ENCODE data around the gene RAB6A. TPM values are rescaled to one million over a fixed set of nuclear protein-coding genes. Genes with fewer than 3 reads are reported as not detected.

RAB6A gene
- total RNA-seq, 1 donor from 2014 or later: 185 TPM

- no peaks in the 10 kb centered on the region for H3K27me3 Mint-ChIP-seq (ENCODE audit: low read depth)
- no peak for TF ChIP-seq CTCF (IDR thresholded peaks at IDR 0.05)
- no peak for DNase-seq (ENCODE audit: low spot score)
- no peak overlapping the region for H3K4me3 Mint-ChIP-seq (ENCODE audit: unreplicated experiment)
- H3K36me3 Mint-ChIP-seq (ENCODE audit: low read depth): no peaks in the 10 kb centered on the region
- peak overlapping the region; percentile 39 for H3K27ac Mint-ChIP-seq (ENCODE audit: unreplicated experiment)
- H3K9me3 Mint-ChIP-seq (ENCODE audit: low read depth): no peaks in the 10 kb centered on the region
- peaks cover 5% of the 10 kb centered on the region for H3K4me1 Mint-ChIP-seq (ENCODE audit: low read depth)
Measured at GRCh38 chr11:73800276-73800806, 39.5 kb upstream of the RAB6A start.

DNA sequence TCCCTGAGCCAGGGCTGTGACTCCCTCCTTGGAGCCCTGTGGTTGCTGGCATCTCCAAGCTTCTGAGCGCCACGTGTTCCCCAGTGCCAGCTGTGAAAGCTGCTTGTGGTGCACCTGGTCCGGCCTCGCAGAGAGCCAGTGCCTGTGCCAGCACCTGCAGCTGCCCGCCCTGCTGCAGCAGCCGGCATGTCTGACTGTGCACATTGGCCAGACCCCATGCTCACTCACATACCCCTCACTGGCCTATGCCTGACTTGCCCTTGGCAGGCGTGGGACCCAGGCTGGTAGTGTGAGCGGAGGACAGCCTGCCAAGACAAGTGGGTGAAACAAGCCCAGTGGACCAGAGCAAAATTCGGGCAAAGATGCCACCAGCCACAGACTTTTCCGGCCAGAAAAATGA is 36.6 kb upstream of the RAB6A start:
- no peaks in the 10 kb centered on the region for H3K36me3 Mint-ChIP-seq (ENCODE audit: low read depth)
- no peak overlapping the region for H3K27ac Mint-ChIP-seq (ENCODE audit: unreplicated experiment)
- DNase-seq (ENCODE audit: low spot score): no peak
- no peaks in the 10 kb centered on the region for H3K27me3 Mint-ChIP-seq (ENCODE audit: low read depth)
- H3K9me3 Mint-ChIP-seq (ENCODE audit: low read depth): no peaks in the 10 kb centered on the region
- no peak for TF ChIP-seq CTCF (IDR thresholded peaks at IDR 0.05)
- H3K4me3 Mint-ChIP-seq (ENCODE audit: unreplicated experiment): no peak overlapping the region
- peaks cover 5% of the 10 kb centered on the region for H3K4me1 Mint-ChIP-seq (ENCODE audit: low read depth)

- Mint-ChIP-seq H3K4me1 (ENCODE audit: low read depth) (peaks cover 5% of the 10 kb centered on the region), H3K36me3 (ENCODE audit: low read depth) (no peaks in the 10 kb centered on the region), H3K27ac (ENCODE audit: unreplicated experiment) (no peak overlapping the region), H3K9me3 (ENCODE audit: low read depth) (no peaks in the 10 kb centered on the region), H3K4me3 (ENCODE audit: unreplicated experiment) (no peak overlapping the region), H3K27me3 (ENCODE audit: low read depth) (no peaks in the 10 kb centered on the region)
- no peak for TF ChIP-seq CTCF (IDR thresholded peaks at IDR 0.05)
- DNase-seq (ENCODE audit: low spot score): no peak
Measured at GRCh38 chr11:73795925-73796632, 35.2 kb upstream of the RAB6A start.

DNA sequence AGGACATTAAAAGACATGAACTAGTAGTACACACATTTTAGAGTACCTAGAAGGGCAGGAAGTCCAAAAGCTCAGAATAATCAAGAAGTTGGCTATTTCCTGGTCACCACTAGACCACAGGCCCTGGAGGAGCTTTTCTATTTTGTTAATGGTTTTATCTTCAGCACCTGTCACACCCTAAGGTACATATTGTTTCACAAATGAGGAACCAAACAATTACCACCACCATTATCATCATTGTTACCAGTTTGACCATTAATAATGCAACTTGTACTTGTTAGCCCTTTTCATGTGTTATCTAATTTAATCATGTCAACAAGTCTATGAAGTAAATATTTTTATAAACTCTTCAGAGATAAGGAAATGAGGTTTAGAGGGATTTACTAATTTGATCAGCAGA is 31.7 kb upstream of the RAB6A start:
- H3K36me3 Mint-ChIP-seq (ENCODE audit: low read depth): no peaks in the 10 kb centered on the region
- no peak for DNase-seq (ENCODE audit: low spot score)
- H3K9me3 Mint-ChIP-seq (ENCODE audit: low read depth): no peaks in the 10 kb centered on the region
- TF ChIP-seq CTCF (IDR thresholded peaks at IDR 0.05): no peak
- H3K27me3 Mint-ChIP-seq (ENCODE audit: low read depth): no peaks in the 10 kb centered on the region
- H3K27ac Mint-ChIP-seq (ENCODE audit: unreplicated experiment): no peak overlapping the region
- H3K4me3 Mint-ChIP-seq (ENCODE audit: unreplicated experiment): no peak overlapping the region
- H3K4me1 Mint-ChIP-seq (ENCODE audit: low read depth): peaks cover 14% of the 10 kb centered on the region

GRCh38 chr11:73789279-73789670 is 28.4 kb upstream of the RAB6A start:
- Mint-ChIP-seq H3K27me3 (ENCODE audit: low read depth) (no peaks in the 10 kb centered on the region), H3K4me3 (ENCODE audit: unreplicated experiment) (peak overlapping the region; percentile 97), H3K4me1 (ENCODE audit: low read depth) (peaks cover 20% of the 10 kb centered on the region), H3K9me3 (ENCODE audit: low read depth) (no peaks in the 10 kb centered on the region), H3K27ac (ENCODE audit: unreplicated experiment) (no peak overlapping the region), H3K36me3 (ENCODE audit: low read depth) (no peaks in the 10 kb centered on the region)
- TF ChIP-seq CTCF (IDR thresholded peaks at IDR 0.05): no peak
- no peak for DNase-seq (ENCODE audit: low spot score)

Measured in chondrocyte (in vitro differentiated cells).